HG02870 (cell line): ENCODE results near the gene TEX13C.
"Not testable (repeated sequence)": the region's sequence is repeated elsewhere in the genome, so short reads cannot be mapped to it uniquely, and the experiment has no call there.

Source experiments
- ATAC-seq: cut with Tn5 transposase; IDR thresholded peaks from one replicate; pipeline ENCODE4 v1.9.1; 2021; ENCODE audit warnings: mild to moderate bottlenecking, moderate library complexity; ENCODE audit not compliant: unreplicated experiment

Gene TEX13C

DNA sequence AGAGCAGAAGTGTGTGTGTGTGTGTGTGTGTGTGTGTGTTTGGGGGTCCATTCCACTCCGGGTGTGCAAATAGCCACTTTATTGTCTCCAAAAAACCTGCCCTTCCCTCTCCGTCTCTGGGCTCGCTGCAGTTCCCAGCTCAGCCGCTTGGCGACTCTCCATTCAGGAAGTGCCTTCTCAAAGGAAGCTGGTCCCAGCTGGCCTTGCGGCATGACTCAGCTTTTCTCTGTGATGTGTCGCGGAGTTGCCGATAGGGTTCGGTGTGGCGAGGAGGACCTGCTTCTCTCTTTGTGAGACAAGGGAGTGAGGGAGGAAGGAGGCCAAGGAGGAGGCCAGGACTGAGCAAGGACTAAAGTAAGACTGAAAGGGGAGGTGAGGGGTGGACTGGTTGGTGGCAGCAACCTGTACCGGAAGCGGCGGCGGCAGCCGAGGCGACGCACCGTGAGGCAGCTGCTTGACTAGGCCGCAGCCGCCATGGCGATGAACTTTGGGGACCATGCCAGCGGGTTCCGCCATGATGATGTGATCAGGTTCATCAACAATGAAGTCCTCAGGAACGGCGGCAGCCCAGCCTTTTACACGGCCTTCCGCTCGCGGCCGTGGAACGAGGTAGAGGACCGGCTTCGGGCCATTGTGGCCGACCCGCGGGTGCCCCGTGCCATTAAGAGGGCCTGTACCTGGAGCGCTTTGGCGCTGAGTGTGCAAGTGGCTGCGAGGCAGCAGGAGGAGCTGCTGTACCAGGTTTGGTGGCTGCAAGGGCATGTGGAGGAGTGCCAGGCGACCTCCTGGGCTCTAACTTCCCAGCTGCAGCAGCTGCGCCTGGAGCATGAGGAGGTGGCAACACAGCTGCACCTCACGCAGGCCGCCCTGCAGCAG lies at the start of gene TEX13C:
TSS of gene TEX13C (plus strand) at position 226 of the 876 bp plus-strand sequence. CDS start at position 475, 249 bp downstream.
- no peak for ATAC-seq

GRCh38 chrX:125287282-125287681 lies 32.4 kb upstream of the TEX13C start:
- no peak for ATAC-seq

GRCh38 chrX:125288343-125288742 lies 31.3 kb upstream of the TEX13C start:
- ATAC-seq: no peak

- ATAC-seq: no peak
Measured at GRCh38 chrX:125289209-125289608, 30.5 kb upstream of the TEX13C start.

- ATAC-seq: no peak
Measured at GRCh38 chrX:125289920-125290319, 29.8 kb upstream of the TEX13C start.

DNA sequence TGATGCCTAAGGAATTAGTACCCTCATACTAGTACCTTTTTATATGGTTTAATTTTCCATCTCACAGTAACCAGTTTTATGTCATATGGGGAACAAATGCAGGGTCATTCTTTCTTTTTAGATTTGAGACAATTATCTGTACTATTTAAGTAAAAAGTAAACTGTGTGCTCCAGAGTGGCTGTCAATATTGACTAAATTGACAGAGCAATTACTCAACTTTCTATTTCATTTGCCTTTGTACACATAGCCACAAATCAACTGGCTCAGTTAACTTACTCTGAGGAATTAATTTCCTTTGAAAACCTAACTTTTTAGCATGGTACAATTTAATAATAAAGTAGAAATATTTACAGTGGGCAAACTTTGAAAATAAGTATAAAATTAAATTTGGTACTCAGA lies 28.5 kb upstream of the TEX13C start:
- no peak for ATAC-seq

GRCh38 chrX:125293850-125294780 lies 25.6 kb upstream of the TEX13C start:
- peak; percentile 63 for ATAC-seq

DNA sequence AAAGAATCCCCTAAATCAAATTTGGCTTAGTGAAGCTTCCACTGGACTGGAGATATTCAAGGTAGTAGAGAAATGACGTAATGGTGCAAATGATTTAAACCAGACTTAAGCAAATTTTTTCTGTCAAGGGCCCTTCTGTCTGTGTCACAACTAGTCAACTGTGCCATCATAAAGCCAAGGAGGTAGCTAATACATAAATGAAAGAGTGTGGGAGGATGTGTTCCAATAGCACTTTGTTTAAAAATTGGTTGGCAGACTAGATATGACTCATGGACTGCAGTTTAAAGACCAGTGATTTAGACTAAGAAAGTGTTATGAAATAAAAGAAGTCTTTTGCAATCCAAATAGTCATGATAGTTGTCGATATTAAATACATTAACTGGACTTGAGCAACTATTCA lies 24.3 kb upstream of the TEX13C start:
- ATAC-seq: peak; percentile 79

DNA sequence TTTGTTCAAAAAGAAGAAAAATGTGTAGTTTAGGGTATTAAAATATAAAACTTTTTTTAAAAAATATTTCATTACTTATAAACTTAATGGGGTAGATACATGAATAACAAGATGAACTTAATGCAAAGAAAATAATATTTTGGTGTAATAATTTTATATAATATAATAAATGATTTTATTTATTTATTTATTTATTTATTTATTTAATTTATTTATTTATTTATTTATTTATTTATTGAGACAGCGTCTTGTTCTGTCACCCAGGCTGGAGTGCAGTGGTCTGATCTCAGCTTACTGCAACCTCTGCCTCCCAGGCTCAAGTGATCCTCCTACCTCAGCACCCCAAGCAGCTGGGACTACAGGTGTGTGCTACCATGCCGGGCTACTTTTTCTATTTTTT lies 20.8 kb upstream of the TEX13C start:
- ATAC-seq: no peak

GRCh38 chrX:125306335-125306866 lies 13.3 kb upstream of the TEX13C start:
- no peak for ATAC-seq

DNA sequence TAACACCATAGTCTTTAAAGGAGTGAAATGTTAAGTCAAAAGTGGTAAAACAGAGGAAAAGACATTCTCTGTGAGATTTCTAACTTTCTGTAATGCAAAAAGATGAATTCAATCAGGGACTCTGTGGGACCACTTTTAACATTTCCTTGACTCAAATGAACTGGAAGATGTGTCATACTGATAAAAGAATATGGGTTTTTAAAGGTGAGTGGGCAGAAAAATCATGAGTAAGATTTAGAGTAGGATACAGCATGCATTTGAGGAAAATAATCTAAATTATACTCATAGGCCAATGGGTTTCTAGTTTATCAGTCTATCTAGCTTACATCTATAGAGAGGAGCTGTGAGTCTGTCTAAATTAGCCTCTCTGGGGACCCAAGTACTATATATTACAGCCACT lies 11.0 kb upstream of the TEX13C start:
- no peak for ATAC-seq

DNA sequence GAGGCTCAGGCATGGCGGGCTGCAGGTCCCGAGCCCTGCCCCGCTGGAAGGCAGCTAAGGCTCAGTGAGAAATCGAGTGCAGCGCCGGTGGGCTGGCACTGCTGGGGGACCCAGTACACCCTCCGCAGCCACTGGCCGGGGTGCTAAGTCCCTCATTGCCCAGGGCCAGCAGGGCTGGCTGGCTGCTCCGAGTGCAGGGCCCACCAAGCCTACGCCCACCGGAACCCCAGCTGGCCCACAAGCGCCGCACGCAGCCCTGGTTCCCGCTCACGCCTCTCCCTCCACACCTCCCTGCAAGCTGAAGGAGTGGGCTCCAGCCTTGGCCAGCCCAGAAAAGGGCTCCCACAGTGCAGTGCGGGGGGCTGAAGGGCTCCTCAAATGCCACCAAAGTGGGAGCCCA lies 505 bp upstream of the TEX13C start:
- not testable (repeated sequence) for ATAC-seq

- ATAC-seq: no peak
Measured at GRCh38 chrX:125322431-125322830, 2.8 kb downstream of the TEX13C start.

DNA sequence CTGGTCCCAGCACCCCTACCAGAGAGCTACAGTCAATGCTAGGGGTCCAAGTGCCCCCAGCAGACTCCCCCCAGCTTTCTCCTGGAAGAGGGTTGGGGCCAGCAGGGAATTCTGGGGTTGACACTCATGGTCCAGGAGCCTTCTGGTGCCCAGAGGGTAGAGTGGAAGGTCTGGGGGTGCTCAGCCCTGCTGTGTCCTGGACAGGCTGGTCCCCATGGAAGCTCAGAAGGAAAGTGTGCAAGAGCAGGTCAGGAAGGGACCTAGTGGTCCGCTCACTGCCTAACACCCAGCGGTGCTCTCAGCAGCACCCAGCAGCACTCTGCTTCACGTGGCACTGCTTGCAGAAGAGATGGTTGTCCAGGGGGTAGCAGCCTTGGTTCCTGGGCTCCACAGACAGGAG lies 6.9 kb downstream of the TEX13C start:
- no peak for ATAC-seq

DNA sequence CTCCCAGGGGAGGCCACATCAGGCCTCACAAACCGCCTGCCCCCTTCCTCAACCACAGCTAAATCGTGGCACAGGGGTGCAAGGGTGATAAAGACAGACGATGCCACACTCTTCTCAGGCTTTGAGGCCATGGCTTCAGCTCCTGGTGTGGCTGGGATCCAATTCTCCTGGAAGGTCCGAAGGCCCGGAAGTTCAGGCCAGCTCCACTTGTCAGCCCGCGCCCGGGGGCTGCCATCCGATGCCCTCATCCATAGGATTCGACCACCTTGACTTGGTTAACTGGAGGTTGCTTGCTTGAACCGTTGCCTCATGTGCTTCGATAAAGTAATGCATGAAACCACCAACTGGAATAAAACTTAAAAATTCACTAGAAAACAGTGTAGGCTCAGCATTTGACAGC lies 8.2 kb downstream of the TEX13C start:
- ATAC-seq: no peak

DNA sequence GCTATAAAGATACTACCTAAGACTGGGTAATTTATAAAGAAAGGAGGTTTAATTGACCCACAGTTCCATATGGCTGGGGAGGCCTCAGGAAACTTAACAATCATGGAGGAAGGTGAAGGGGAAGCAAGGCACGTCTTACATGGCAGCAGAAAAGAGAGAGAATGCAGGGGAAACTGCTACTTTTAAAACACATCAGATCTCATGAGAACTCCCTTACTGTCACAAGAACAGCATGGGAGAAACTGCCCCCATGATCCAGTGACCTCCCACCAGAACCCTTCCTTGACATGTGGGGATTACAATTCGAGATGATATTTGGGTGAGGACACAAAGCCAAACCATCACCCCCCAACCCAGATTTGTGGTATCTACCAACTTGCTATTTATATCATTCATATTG lies 13.9 kb downstream of the TEX13C start:
- no peak for ATAC-seq

GRCh38 chrX:125340490-125340889 lies 20.8 kb downstream of the TEX13C start:
- ATAC-seq: no peak

- ATAC-seq: no peak
Measured at GRCh38 chrX:125374169-125374568, 54.5 kb downstream of the TEX13C start.
